Measurements from ENCODE around the gene DNMT3L. TPM values are rescaled to one million over a fixed set of nuclear protein-coding genes. Genes with fewer than 3 reads are reported as not detected.

DNMT3L gene
- total and polyA plus RNA-seq, 11 donors, result not detected

GRCh38 chr21:44281801-44282200, 20.1 kb upstream of the DNMT3L start:
- 89 to 98% (median 96%) methylated on average over 6 to 9 of the region's 9 CpGs for WGBS, 4 donors
- ATAC-seq (no peak), DNase-seq (peak in 1 of 5 donors; percentile 40)
- Histone ChIP-seq H3K9me3 (no peaks in the 10 kb centered on the region), H3K4me1 (peaks cover 0 to 10% (median 0%) of the 10 kb centered on the region in 12 donors), H3K36me3 (no peaks in the 10 kb centered on the region), H3K27me3 (peaks cover 0 to 18% (median 10%) of the 10 kb centered on the region in 9 donors), H3K4me3 (no peak overlapping the region), H3K27ac (no peak overlapping the region)
- TF ChIP-seq, protein P1, sequence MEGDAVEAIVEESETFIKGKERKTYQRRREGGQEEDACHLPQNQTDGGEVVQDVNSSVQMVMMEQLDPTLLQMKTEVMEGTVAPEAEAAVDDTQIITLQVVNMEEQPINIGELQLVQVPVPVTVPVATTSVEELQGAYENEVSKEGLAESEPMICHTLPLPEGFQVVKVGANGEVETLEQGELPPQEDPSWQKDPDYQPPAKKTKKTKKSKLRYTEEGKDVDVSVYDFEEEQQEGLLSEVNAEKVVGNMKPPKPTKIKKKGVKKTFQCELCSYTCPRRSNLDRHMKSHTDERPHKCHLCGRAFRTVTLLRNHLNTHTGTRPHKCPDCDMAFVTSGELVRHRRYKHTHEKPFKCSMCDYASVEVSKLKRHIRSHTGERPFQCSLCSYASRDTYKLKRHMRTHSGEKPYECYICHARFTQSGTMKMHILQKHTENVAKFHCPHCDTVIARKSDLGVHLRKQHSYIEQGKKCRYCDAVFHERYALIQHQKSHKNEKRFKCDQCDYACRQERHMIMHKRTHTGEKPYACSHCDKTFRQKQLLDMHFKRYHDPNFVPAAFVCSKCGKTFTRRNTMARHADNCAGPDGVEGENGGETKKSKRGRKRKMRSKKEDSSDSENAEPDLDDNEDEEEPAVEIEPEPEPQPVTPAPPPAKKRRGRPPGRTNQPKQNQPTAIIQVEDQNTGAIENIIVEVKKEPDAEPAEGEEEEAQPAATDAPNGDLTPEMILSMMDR (IDR thresholded peaks at IDR 0.05), result no peak
- no peak for TF ChIP-seq POLR2A (IDR thresholded peaks at IDR 0.05)
- intact Hi-C loops (cut with DNase I), result no loop called here

DNA sequence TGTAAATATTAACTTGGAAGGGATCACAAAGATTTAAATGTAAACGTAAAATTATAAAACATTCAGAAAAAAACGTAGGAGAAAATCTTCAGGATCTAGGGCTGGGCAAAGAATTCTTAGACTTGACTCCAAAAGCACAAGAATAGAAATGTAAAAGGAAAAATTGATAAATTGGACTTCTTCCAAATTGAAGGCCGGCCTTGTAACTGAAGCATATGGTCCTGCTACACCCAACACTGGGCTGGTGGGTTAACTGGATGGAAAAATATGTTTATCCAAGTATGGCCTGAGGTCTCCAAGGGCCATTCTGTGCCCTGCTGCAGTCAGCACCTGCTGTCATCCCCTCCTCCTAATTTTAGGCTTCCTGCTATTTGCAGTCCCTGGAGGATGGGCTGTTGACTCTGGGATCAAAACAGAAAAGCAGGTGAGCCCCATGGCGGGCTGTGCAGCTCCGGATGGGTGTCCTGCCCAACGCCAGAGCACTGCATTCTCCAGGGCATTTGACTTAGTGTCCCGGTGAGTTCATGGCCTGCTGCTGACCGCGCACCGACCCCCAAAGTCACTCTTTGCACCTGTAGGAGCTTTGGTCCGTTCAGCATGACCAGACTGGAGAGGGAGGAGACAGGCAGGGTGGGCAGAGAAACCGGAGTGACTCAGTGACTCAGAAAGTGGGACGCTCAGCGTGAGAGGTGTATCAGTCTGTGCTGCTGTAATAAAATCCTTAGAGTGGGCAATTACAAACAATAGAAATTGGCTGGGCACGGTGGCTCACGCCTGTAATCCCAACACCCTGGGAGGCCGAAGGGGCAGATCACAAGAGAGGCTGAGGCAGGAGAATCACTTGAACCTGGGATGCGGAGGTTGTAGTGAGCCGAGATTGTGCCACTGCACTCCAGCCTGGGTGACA, 17.9 kb upstream of the DNMT3L start:
- H3K4me3 ChIP-seq, result no peak overlapping the region
- ATAC-seq (no peak), DNase-seq (peak in 1 of 5 donors; percentile 48)
- H3K27me3 ChIP-seq, result no peaks in the 10 kb centered on the region
- H3K9me3 ChIP-seq, result no peaks in the 10 kb centered on the region
- 86 to 94% (median 88%) methylated on average over 19 of the region's 19 CpGs for WGBS, 4 donors
- no peaks in the 10 kb centered on the region for H3K4me1 ChIP-seq
- H3K27ac ChIP-seq, result no peak overlapping the region
- no peak for TF ChIP-seq POLR2A (IDR thresholded peaks at IDR 0.05)
- TF ChIP-seq, protein P1 (IDR thresholded peaks at IDR 0.05), result no peak
- intact Hi-C loops (cut with DNase I), result no loop called here
- no peaks in the 10 kb centered on the region for H3K36me3 ChIP-seq

GRCh38 chr21:44275041-44275440, 13.3 kb upstream of the DNMT3L start:
- Histone ChIP-seq H3K36me3 (no peaks in the 10 kb centered on the region), H3K27me3 (no peaks in the 10 kb centered on the region), H3K9me3 (no peaks in the 10 kb centered on the region), H3K4me3 (no peak overlapping the region), H3K27ac (no peak overlapping the region), H3K4me1 (no peaks in the 10 kb centered on the region)
- intact Hi-C loops (cut with DNase I), result no loop called here
- DNase-seq (peak in 1 of 5 donors; percentile 17), ATAC-seq (no peak)
- 70 to 78% (median 74%) methylated on average over 5 of the region's 5 CpGs for WGBS, 4 donors
- TF ChIP-seq POLR2A (IDR thresholded peaks at IDR 0.05), result no peak
- TF ChIP-seq, protein P1 (IDR thresholded peaks at IDR 0.05), result no peak

- no peaks in the 10 kb centered on the region for H3K36me3 ChIP-seq
- ATAC-seq, result no peak
- H3K9me3 ChIP-seq, result no peaks in the 10 kb centered on the region
- no peaks in the 10 kb centered on the region for H3K4me1 ChIP-seq
- DNase-seq, result peak in 2 of 5 donors; percentile 5 to 59
- TF ChIP-seq POLR2A (IDR thresholded peaks at IDR 0.05), result no peak
- TF ChIP-seq, protein P1 (IDR thresholded peaks at IDR 0.05), result no peak
- H3K4me3 ChIP-seq, result no peak overlapping the region
- intact Hi-C loops (cut with DNase I), result no loop called here
- no peaks in the 10 kb centered on the region for H3K27me3 ChIP-seq
- 78 to 92% (median 91%) methylated on average over 7 of the region's 7 CpGs for WGBS, 4 donors
- H3K27ac ChIP-seq, result no peak overlapping the region
Measured at GRCh38 chr21:44273046-44273445, 11.3 kb upstream of the DNMT3L start.
